Testis (tissue), 2 donors: ENCODE results near the gene HOXA7.

ENCODE experiments used
- POLR2A ChIP-seq: fragments of 450-650 bp; IDR thresholded peaks from one replicate; pipeline ENCODE4 v1.6.1; 2017; ENCODE audit warnings: antibody characterized with exemption, mild to moderate bottlenecking, moderate library complexity
- TF ChIP-seq, protein P1 (sequence below), 3 experiments: fragments of 450-650 bp in 2 of 3; fragments of 200-600 bp in 1 of 3; sonication (generic) in 1 of 3; IDR thresholded peaks; one replicate each; pipeline ENCODE4 v1.5.1; 2016 to 2019; ENCODE audit warnings: antibody characterized with exemption in 3 of 3, mild to moderate bottlenecking in 2 of 3, moderate library complexity in 1 of 3

DNA sequence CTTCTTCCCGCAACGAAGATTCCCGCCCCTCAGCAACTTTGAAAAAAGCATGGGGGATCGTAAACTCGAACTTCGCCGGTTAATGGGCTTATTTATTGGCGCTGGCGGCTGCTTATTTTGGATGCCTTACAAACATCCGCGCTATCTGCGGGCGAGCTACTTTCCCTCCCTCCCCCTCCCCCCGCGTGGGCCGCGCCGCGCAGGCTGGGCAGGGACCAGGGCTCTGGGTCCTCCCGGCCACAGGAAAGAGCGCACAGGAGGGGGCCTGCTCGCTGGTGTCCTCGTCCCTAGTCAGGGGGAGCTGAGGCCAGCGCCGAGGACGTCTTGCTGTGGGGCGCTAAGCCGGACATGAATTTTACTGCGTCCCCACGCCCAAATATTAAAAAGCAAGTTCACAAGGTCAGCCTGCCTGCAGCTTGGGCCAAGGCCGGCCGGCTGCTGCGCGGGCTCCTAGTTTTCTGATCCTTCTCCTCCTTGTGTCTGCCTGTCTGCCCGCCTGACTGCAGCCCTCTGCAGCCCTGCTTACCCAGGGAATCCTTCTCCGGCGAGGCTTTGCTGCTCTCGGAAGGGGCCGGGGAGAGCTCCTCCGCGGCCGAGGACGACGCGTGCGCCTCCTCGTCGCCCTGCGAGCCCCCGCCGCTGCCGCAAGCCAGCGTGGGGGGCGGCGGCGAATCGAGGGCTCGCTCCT lies 16.5 kb upstream of the HOXA7 start:
- TF ChIP-seq, protein P1, sequence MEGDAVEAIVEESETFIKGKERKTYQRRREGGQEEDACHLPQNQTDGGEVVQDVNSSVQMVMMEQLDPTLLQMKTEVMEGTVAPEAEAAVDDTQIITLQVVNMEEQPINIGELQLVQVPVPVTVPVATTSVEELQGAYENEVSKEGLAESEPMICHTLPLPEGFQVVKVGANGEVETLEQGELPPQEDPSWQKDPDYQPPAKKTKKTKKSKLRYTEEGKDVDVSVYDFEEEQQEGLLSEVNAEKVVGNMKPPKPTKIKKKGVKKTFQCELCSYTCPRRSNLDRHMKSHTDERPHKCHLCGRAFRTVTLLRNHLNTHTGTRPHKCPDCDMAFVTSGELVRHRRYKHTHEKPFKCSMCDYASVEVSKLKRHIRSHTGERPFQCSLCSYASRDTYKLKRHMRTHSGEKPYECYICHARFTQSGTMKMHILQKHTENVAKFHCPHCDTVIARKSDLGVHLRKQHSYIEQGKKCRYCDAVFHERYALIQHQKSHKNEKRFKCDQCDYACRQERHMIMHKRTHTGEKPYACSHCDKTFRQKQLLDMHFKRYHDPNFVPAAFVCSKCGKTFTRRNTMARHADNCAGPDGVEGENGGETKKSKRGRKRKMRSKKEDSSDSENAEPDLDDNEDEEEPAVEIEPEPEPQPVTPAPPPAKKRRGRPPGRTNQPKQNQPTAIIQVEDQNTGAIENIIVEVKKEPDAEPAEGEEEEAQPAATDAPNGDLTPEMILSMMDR (IDR thresholded peaks at IDR 0.05) = no peak
- TF ChIP-seq POLR2A = no peak
